SK-N-SH treated with all-trans-retinoic acid at 6 μM for 48 hours (cell line): ENCODE measurements around the gene PDZD4.

ENCODE experiments used
- ARNTL ChIP-seq: fragments of 450-650 bp; formaldehyde crosslinking; IDR thresholded peaks from 2 replicates; pipeline ENCODE4 v1.5.0; 2020; ENCODE audit warnings: low read depth, mild to moderate bottlenecking, moderate library complexity, borderline replicate concordance
- GLIS3 ChIP-seq: fragments of 250-450 bp; sonication (Bioruptor Pico); IDR thresholded peaks from 2 replicates; pipeline ENCODE4 v1.5.0; 2020; ENCODE audit warnings: mild to moderate bottlenecking, moderate library complexity

- TF ChIP-seq GLIS3 (no peak), ARNTL (CRISPR knock-in tag) (no peak)
Observed at GRCh38 chrX:153801669-153802068, 28.7 kb downstream of the PDZD4 start.
